NT2/D1 (cell line): ENCODE data around the gene TIPARP.

Experiments
- DNase-seq: peaks from one replicate; pipeline ENCODE4 v3.0.0-alpha.2; 2011; ENCODE audit warnings: low read depth, low spot score
- H3K27me3 ChIP-seq: 2 replicates; pipeline ENCODE4 v1.6.0; 2011; ENCODE audit warnings: mild to moderate bottlenecking; ENCODE audit not compliant: insufficient read length, insufficient read depth
- H3K36me3 ChIP-seq: 2 replicates; pipeline ENCODE4 v1.6.1; 2011; ENCODE audit warnings: mild to moderate bottlenecking, low read length, mixed read lengths; ENCODE audit not compliant: insufficient read depth, insufficient read length
- H3K4me1 ChIP-seq: 2 replicates; pipeline ENCODE4 v1.5.1; 2011; ENCODE audit not compliant: insufficient read depth, insufficient read length
- H3K4me3 ChIP-seq: 2 replicates; pipeline ENCODE4 v1.5.1; 2011; ENCODE audit warnings: low read depth; ENCODE audit not compliant: insufficient read length
- H3K9ac ChIP-seq: 2 replicates; pipeline ENCODE4 v1.6.0; 2011; ENCODE audit warnings: low read depth; ENCODE audit not compliant: insufficient read length
- H3K9me3 ChIP-seq: 2 replicates; pipeline ENCODE4 v1.5.1; 2011; ENCODE audit warnings: mild to moderate bottlenecking, low read length; ENCODE audit not compliant: insufficient read depth
- SUZ12 ChIP-seq: IDR thresholded peaks from 2 replicates; pipeline ENCODE4 v1.6.1; 2011; ENCODE audit not compliant: insufficient read length, insufficient read depth; ENCODE audit errors: extremely low read depth
- YY1 ChIP-seq: IDR thresholded peaks from 2 replicates; pipeline ENCODE4 v1.6.1; 2011; ENCODE audit not compliant: insufficient read length, insufficient read depth
- ZNF274 ChIP-seq: IDR thresholded peaks from 2 replicates; pipeline ENCODE4 v1.6.1; 2011; ENCODE audit warnings: mild to moderate bottlenecking, low read depth, low read length

TIPARP gene

DNA sequence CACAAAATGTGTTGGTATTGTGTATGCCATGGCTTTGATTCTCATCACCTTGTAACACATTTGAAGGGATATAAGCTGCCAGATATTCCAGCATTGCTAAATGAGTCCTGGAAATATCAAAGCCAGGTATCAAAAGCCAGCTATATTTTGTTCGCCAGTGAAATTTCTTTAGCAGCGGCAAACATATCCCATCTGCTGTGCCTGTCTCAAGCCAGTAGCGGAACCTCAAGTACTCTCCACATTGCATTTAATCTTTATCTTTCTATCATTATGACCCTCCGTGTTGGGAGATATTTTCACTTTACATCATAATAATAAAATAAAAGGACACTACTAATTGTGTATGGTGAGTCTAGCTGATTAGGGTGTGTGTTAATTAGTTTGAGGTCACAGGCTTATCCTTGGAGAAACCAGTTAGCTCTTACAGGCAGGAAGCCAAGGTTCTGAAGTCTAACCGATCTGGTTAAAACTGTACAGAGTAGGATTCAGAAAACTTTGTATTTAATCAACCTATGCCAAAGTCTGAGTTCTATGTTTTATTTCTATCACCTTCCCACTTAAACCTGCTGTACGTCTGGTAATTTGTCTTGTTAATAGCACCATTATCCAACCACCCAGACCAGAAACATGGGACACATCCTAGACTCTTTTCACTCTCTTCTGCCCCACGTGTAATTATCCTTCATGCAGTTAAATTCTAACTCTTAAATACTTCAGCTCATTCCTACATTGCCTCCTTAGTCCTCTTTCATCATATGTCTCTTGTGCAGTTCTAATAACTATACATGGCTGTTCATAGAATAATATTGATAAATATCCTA, 14.5 kb downstream of the TIPARP start:
- Histone ChIP-seq H3K9me3 (no peaks in the 10 kb centered on the region), H3K4me1 (no peaks in the 10 kb centered on the region), H3K9ac (no peak overlapping the region), H3K27me3 (no peaks in the 10 kb centered on the region), H3K4me3 (no peak overlapping the region), H3K36me3 (peaks cover 17% of the 10 kb centered on the region)
- TF ChIP-seq SUZ12 (no peak), YY1 (no peak), ZNF274 (no peak)
- no peak for DNase-seq

DNA sequence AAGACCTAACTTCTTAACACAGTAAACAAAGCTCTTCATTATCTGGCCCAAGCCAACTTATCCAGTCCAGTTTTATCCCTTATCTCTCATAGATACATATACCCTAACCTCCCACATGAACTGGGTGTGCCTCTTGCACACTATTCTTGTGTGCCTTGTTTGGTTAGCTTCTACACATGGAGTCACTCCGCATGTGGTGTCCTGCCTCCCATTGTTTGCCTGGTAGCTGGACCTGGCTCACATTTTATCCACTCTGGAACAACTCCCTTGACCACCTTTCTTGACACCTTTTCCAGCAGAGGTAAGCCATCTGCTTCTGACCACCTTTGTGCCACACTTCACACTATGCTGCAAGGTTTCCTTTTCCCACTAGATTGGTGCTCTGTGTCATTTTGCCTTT, 15.2 kb downstream of the TIPARP start:
- no peaks in the 10 kb centered on the region for H3K27me3 ChIP-seq
- DNase-seq = no peak
- H3K9ac ChIP-seq = no peak overlapping the region
- H3K4me3 ChIP-seq = no peak overlapping the region
- peaks cover 22% of the 10 kb centered on the region for H3K36me3 ChIP-seq
- H3K9me3 ChIP-seq = no peaks in the 10 kb centered on the region
- TF ChIP-seq YY1 = no peak
- TF ChIP-seq SUZ12 = no peak
- TF ChIP-seq ZNF274 = no peak
- H3K4me1 ChIP-seq = no peaks in the 10 kb centered on the region

DNA sequence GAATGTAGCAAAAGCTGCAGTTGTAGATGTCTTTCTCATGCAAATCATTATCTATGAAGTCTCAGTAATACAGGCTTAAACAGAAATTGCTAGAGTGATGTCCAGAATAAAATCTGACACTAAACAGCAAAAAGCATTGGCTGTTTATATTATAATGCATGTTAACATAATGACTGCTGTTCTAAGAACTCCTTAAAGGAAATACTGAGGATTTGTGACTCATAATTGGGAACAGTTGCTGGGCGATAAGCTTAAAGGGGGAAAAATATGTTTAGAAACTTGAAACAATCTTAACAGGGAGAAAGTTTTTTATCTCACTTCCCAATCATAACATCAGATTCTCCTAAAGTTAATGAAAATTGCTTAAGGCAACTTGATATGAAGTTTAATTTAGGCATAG, 17.5 kb downstream of the TIPARP start:
- TF ChIP-seq ZNF274 (no peak), YY1 (no peak), SUZ12 (no peak)
- no peak overlapping the region for H3K4me3 ChIP-seq
- H3K4me1 ChIP-seq = no peaks in the 10 kb centered on the region
- H3K27me3 ChIP-seq = no peaks in the 10 kb centered on the region
- H3K36me3 ChIP-seq = peaks cover 41% of the 10 kb centered on the region
- no peak for DNase-seq
- H3K9ac ChIP-seq = no peak overlapping the region
- no peaks in the 10 kb centered on the region for H3K9me3 ChIP-seq

DNA sequence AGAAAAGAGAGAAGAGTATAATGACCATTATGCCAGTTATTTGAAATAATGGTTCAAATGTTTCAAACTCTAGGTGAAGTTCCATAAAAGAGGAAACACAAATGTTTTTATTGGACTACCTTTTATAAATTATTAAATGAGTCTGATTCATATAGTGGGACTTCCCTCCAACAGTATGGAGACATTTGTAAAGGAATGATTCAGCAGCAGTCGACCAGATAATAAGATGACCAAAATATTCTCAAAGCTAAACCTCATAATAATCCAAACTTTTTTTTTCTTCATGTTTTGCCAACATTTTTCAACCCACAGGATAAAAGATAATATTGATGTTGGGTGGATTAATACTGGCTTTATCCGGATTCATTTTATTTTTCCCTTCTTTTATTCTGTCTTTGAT, 18.8 kb downstream of the TIPARP start:
- H3K9ac ChIP-seq = no peak overlapping the region
- TF ChIP-seq SUZ12 (no peak), ZNF274 (no peak), YY1 (no peak)
- H3K9me3 ChIP-seq = no peaks in the 10 kb centered on the region
- no peaks in the 10 kb centered on the region for H3K27me3 ChIP-seq
- DNase-seq = no peak
- no peak overlapping the region for H3K4me3 ChIP-seq
- no peaks in the 10 kb centered on the region for H3K4me1 ChIP-seq
- peaks cover 47% of the 10 kb centered on the region for H3K36me3 ChIP-seq

DNA sequence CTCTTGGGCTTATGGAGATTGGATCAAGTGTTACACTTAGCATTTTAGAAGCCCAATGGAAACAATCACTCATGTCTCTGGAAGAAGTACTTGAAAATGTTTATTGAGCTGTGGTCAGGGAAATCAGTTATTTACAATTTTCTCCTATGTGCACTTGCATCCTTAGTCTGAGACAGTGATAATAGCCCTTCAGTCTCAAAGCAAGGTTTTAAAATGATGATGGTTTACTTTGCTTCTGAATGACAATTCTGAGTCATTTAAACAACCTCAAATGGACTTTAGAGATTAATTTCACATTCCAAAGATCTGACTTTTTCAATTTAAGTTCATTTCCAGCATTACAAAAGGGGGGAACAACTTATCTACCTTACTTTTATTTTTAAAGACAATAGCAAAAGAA, 20.1 kb downstream of the TIPARP start:
- peaks cover 49% of the 10 kb centered on the region for H3K36me3 ChIP-seq
- H3K4me3 ChIP-seq = no peak overlapping the region
- no peaks in the 10 kb centered on the region for H3K4me1 ChIP-seq
- H3K27me3 ChIP-seq = no peaks in the 10 kb centered on the region
- no peak overlapping the region for H3K9ac ChIP-seq
- DNase-seq = no peak
- no peak for TF ChIP-seq ZNF274
- TF ChIP-seq SUZ12 = no peak
- no peak for TF ChIP-seq YY1
- H3K9me3 ChIP-seq = no peaks in the 10 kb centered on the region

DNA sequence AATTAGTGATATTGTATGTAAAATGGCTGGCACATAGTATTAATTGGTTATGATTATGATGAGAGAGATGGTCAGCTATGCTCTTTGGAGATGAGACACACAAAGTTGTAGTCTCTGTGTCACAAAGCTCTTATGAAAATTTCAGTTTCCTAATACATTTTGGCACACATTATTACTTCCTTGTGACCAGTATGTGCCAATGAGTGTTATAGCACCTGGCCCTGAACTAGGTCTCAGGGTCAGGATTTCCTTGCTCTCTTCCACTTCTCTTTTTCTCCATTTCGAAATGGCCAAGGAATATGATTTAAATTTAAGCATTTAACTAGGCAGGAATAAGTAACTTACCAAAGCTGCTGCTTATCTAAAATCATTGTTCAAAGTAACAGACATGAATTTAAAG, 28.0 kb downstream of the TIPARP start:
- Histone ChIP-seq H3K27me3 (no peaks in the 10 kb centered on the region), H3K36me3 (peaks cover 60% of the 10 kb centered on the region)
- DNase-seq = no peak

DNA sequence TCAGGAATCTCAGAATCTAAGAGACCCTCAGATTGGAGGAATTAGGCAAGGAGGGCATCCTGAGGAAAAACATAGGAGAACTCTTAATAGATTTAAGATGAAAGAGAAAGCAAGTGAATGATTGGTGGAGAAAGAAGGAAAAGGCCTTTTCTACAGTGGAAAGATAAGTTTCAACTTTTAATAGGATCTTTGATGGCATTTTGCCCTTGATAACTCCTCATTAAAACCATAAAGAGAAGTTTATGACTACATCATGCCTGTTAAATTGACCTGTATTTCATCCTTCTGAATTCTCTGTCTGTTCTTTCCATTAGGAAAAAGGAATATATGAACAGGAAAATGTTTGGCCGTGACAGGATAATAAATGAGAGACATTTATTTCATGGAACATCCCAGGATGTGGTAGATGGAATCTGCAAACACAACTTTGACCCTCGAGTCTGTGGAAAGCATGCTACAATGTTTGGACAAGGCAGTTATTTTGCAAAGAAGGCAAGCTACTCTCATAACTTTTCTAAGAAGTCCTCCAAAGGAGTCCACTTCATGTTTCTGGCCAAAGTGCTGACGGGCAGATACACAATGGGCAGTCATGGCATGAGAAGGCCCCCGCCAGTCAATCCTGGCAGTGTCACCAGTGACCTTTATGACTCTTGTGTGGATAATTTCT, 30.1 kb downstream of the TIPARP start:
- Histone ChIP-seq H3K4me1 (no peaks in the 10 kb centered on the region), H3K36me3 (peaks cover 57% of the 10 kb centered on the region), H3K9me3 (no peaks in the 10 kb centered on the region), H3K27me3 (no peaks in the 10 kb centered on the region), H3K9ac (no peak overlapping the region), H3K4me3 (no peak overlapping the region)
- TF ChIP-seq YY1 (no peak), SUZ12 (no peak), ZNF274 (no peak)
- no peak for DNase-seq

More for the DNA sequence above, 28.0 kb downstream of the TIPARP start:
- TF ChIP-seq SUZ12 (no peak), ZNF274 (no peak), YY1 (no peak)
- Histone ChIP-seq H3K9ac (no peak overlapping the region), H3K9me3 (no peaks in the 10 kb centered on the region), H3K4me1 (no peaks in the 10 kb centered on the region), H3K4me3 (no peak overlapping the region)
